HG03064 (cell line): ENCODE data around the gene SPTAN1.
"Not testable (repeated sequence)": the region's sequence is repeated elsewhere in the genome, so short reads cannot be mapped to it uniquely, and the experiment has no call there.

Experiments
- ATAC-seq: cut with Tn5 transposase; IDR thresholded peaks from one replicate; pipeline ENCODE4 v1.9.1; 2021; ENCODE audit warnings: low read depth; ENCODE audit not compliant: unreplicated experiment

SPTAN1 gene

DNA sequence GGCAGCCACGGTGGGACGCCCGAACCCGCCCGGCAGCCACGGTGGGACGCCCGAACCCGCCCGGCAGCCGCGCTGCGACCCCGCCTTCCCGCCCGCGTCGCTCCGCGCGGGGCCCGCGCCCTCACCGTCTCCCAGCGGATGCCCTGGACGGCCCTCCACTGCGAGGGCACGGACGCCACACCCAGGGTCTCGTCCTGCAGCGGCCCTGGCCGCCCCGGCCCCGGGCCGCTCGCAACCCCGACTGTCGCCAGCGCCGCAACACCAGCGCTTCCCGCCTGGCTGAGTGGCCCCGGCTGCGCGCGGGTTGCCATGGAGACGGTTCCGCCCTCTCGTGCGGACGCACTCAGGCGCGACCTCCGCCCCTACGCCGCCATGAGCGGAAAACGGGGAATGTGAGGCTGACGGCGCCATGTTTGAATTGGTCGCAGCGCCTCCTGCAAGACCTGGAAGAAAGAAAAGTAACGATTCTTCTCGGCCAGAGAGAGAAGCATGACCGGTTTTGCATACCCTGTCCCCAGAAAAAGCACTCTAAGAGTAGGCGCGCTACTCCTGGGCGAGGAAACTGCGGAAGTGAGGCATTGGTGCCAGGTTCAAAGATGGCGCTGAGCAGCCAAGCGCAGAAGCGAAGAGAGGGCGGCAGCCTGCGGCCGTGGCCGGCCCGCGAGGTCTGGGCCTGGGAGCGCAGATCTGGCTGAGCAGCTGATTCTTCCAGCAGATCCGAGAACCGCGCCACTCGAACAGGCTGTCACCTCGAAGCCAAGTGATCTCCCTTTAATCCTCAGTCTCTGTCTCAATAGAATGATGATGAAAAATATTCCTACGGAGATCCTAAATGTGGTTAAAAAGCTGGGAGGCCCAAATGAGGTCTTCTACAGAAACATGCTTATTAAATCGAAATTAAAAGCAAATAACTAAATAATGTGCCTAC, 104.3 kb downstream of the SPTAN1 start, which contains the start of gene DYNC2I2:
DYNC2I2 (minus strand) TSS at position 432 of the 928 bp plus-strand sequence; CDS start at position 311, 121 bp downstream.
- ATAC-seq = peak; percentile 60

DNA sequence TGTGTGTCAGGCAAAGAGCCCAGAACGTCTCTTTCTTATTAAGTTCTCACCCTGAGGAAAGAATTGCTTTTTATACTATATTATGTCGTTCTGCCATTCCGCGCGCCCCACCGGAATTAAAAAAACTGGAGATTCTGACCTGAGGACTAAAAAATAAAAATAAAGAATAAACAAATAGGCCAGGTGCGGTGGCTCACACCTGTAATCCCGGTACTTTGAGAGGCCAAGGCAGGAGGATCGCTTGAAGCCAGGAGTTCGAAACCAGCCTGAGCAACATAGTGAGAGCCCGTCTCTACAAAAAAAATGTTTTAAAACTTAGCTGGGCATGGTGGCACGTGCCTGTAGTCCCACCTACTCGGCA, 104.9 kb downstream of the SPTAN1 start:
- ATAC-seq = no peak

DNA sequence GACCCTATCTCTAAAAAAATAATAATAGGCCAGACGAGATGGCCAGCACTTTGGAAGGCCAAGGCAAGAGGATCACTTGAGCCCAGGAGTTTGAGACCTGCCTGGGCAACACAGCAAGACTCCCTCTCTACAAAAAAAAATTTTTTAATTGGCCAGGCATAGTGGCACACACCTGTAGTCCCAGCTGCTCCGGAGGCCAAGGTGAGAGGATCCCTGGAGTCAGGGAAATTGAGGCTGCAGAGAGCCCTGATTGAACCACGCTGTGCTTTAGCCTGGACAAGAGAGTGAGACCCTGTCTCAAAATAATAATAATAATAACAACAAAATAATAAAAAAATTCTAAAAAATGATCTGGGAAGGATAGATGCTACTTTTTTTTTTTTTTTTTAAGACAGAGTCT, 105.4 kb downstream of the SPTAN1 start:
- ATAC-seq = no peak

DNA sequence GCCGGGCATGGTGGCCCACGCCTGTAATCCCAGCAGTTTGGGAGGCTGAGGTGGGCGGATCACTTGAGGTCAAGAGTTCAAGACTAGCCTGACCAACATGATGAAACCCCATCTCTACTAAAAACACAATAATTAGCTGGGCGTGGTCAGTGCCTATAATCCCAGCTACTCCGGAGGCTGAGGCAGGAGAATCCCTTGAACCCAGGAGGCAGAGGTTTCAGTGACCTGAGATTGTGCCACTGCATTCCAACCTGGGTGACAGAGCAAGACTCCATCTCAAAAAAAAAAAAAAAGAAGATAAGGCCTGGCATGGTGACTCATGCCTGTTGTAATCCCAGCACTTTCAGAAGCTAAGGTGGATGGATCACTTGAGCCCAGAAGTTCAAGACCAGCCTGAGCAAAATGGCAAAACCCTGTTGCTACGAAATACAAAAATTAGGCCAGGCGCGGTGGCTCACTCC, 114.1 kb downstream of the SPTAN1 start:
- ATAC-seq = not testable (repeated sequence)

DNA sequence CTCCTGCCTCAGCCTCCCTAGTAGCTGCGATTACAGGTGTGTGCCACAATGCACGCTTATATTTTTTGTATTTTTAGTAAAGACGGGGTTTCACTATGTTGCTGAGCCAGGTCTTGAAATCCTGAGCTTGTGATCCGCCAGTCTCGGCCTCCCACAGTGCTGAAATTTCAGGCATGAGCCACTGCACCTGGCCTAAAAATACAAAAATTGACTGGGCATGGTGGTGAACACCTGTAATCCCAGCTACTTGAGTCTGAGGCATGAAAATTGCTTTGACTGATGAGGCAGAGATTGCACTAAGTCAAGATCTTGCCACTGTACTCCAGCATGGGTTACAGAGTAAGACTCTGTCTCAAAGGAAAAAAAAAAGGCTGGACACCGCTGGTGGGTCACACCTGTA, 117.4 kb downstream of the SPTAN1 start:
- no peak for ATAC-seq

DNA sequence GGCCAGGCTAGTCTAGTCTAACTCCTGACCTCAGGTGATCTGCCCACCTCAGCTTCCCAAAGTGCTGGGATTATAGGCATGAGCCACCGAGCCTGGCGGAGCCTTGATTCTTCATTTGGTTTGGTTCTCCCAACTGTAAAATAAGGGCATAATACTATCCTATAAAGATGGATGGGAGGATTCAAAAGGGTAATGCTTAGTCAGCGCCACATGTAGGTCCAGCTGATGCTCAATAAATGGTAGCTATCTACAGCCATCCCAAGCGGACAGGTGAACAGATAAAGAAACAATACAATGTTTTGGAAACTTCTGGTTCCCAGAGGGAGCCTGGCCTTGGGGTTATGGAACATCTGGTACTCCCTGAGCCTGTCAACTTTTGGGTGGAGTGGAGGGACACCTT, 123.0 kb downstream of the SPTAN1 start:
- ATAC-seq = no peak

DNA sequence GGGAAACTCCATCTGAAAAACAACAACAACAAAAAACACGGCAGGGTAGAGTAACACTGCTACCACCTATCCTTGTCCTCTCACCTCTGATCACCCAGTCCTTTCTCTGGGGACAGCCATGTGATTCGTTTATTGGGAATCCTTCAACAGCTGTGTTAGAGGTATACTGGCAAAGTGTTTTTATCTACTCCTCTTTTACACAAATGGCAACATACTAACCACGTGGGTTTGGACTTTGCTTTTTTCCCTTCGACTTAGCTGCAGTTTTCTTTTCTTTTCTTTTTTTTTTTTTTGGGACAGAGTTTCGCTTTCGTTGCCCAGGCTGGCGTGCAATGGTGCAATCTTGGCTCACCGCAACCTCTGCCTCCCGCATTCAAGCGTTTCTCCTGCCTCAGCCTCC, 125.4 kb downstream of the SPTAN1 start:
- ATAC-seq = no peak
